ENCODE results near the gene ISM1.

Gene ISM1

DNA sequence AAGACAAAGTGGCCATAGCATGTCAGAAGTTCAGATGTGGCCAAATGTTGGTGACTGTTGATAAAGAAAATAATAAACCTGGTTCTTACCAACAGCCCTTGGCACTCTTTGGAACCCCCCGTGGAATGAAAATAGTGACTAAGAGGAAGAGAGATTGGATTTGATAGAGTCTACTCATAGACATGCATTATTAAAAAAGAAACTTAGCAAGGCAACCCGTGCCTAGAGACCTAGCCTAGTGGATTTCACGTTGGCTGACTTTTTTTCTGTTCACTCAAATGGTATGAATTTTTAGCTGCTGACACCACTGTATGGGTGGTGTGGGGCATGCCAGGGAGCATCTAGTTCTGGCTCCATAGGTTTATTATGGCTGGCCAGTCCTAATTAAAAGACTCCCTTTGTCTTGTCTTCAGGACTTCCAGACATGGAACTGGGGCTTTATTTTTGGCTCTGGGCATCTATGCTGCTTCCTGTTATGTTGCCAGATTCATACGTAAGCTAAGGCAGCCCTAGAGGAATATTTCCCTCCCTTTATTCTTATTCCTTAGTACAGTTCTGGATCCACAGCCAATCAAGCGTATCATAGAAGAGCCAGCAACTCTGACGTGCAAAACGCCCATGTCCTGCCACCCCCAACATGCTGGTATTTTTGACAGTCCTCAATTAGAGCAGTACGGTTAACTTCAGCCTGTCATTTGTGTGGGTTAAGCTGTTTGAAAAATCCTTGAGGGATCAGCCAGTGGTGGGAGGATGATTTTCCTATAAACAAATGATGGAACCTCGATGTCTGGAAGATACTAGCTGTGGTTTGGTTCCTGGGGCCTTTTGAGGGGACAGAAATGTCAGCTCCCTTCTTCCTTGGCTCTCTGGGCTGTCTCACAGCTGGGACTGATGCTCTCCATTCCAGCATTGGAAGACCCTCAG, 127.5 kb downstream of the ISM1 start:
- no peak for DNase-seq (ENCODE audit: low read depth in 2 of 2)

DNA sequence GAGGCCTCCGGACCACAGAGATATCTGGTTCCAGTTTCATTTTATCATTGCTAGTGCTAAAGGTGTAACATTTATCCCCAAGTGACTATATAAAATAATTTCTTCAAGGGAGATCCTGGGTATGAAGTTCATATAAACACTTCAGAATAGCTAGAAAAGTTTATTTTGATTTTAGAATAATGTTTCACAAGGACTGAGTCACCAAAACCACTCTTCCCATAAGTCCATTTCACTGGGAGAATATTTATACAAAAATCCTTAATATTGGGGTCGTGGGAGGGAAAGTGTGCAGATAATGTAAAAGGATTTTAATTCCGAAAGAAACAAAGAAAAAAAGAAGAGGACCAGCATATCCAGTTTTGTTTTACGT, 128.1 kb downstream of the ISM1 start:
- DNase-seq (ENCODE audit: low read depth in 2 of 2): no peak
